ENCODE results near the gene SKAP2. TPM values are rescaled to one million over a fixed set of nuclear protein-coding genes. Genes with fewer than 3 reads are reported as not detected.

Gene SKAP2
- total and polyA plus RNA-seq, 12 donors = 7.3 to 123 (median 50.1) TPM

- intact Hi-C loops (cut with DNase I) = no loop called here
- Histone ChIP-seq H3K27me3 (no peaks in the 10 kb centered on the region), H3K9me3 (replicated peaks in 1 of 3) (no peaks in the 10 kb centered on the region), H3K4me3 (no peak overlapping the region), H3K27ac (no peak overlapping the region), H3K4me1 (replicated peaks in 1 of 2) (peaks cover 0 to 14% of the 10 kb centered on the region in 2 donors), H3K36me3 (replicated peaks in 1 of 2) (no peaks in the 10 kb centered on the region)
- no peak for TF ChIP-seq POLR2A (IDR thresholded peaks at IDR 0.05)
- no peak for TF ChIP-seq CTCF (IDR thresholded peaks at IDR 0.05)
- DNase-seq = no peak
- 55 to 89% (median 76%) methylated on average over 1 of the region's 1 CpG for WGBS, 4 donors
Measured at GRCh38 chr7:26704036-26704435, 160.4 kb downstream of the SKAP2 start.

GRCh38 chr7:26700893-26701292, 163.5 kb downstream of the SKAP2 start:
- TF ChIP-seq POLR2A (IDR thresholded peaks at IDR 0.05) (no peak), CTCF (IDR thresholded peaks at IDR 0.05) (no peak)
- H3K9me3 ChIP-seq (replicated peaks in 1 of 3) = no peaks in the 10 kb centered on the region

GRCh38 chr7:26700386-26700785, 164.0 kb downstream of the SKAP2 start:
- Histone ChIP-seq H3K4me1 (replicated peaks in 1 of 2) (peaks cover 0 to 2% of the 10 kb centered on the region in 2 donors), H3K27ac (no peak overlapping the region), H3K4me3 (no peak overlapping the region), H3K36me3 (replicated peaks in 1 of 2) (no peaks in the 10 kb centered on the region), H3K9me3 (replicated peaks in 1 of 3) (no peaks in the 10 kb centered on the region), H3K27me3 (no peaks in the 10 kb centered on the region)
- intact Hi-C loops (cut with DNase I) = no loop called here
- TF ChIP-seq CTCF (IDR thresholded peaks at IDR 0.05) (no peak), POLR2A (IDR thresholded peaks at IDR 0.05) (no peak)
- peak in 1 of 7 donors; percentile 12 for DNase-seq
- 88 to 92% (median 90%) methylated on average over 5 of the region's 5 CpGs for WGBS, 4 donors

More at GRCh38 chr7:26700893-26701292, 163.5 kb downstream of the SKAP2 start:
- H3K4me3 ChIP-seq = no peak overlapping the region
- no peak for DNase-seq
- H3K4me1 ChIP-seq (replicated peaks in 1 of 2) = peaks cover 0 to 7% of the 10 kb centered on the region in 2 donors
- intact Hi-C loops (cut with DNase I) = no loop called here
- no peaks in the 10 kb centered on the region for H3K36me3 ChIP-seq (replicated peaks in 1 of 2)
- no peaks in the 10 kb centered on the region for H3K27me3 ChIP-seq
- H3K27ac ChIP-seq = no peak overlapping the region

GRCh38 chr7:26699766-26700165, 164.6 kb downstream of the SKAP2 start:
- no peaks in the 10 kb centered on the region for H3K4me1 ChIP-seq (replicated peaks in 1 of 2)
- H3K27ac ChIP-seq = no peak overlapping the region
- H3K4me3 ChIP-seq = no peak overlapping the region
- no peak for DNase-seq
- no peaks in the 10 kb centered on the region for H3K9me3 ChIP-seq (replicated peaks in 1 of 3)
- no peaks in the 10 kb centered on the region for H3K27me3 ChIP-seq
- H3K36me3 ChIP-seq (replicated peaks in 1 of 2) = no peaks in the 10 kb centered on the region
- TF ChIP-seq CTCF (IDR thresholded peaks at IDR 0.05) = no peak
- no peak for TF ChIP-seq POLR2A (IDR thresholded peaks at IDR 0.05)
- 74 to 94% (median 87%) methylated on average over 1 of the region's 1 CpG for WGBS, 4 donors
- intact Hi-C loops (cut with DNase I) = no loop called here

All from adrenal gland (tissue), 12 donors.